NK-92 (cell line): ENCODE data around the gene KRTAP10-9.
"Not testable (repeated sequence)": the region's sequence is repeated elsewhere in the genome, so short reads cannot be mapped to it uniquely, and the experiment has no call there.

ENCODE experiments used
- DNase-seq: peaks from one replicate; lab custom pipeline; 2025; ENCODE audit not compliant: unreplicated experiment; lab: John Stamatoyannopoulos, UW

The KRTAP10-9 gene

DNA sequence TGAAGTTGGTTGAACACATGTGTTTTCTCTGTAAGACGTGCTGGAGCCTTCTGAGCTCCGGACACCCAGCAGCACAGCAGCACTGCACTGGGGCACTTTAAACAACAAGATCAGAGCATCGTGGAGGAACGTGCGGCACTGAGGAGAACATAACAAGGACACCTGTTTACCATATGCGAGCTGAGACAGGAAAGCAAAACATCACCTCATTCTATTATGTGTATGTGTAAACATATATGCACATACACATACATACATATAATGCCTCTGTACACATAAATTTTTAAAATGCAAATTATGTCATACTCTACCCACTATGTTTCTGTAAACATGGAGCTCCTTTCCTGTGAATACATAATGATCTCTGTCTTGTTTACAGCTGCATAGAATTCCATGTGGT lies 31.4 kb upstream of the KRTAP10-9 start:
- DNase-seq: no peak

GRCh38 chr21:44596068-44596725 lies 30.7 kb upstream of the KRTAP10-9 start:
- DNase-seq: no peak

DNA sequence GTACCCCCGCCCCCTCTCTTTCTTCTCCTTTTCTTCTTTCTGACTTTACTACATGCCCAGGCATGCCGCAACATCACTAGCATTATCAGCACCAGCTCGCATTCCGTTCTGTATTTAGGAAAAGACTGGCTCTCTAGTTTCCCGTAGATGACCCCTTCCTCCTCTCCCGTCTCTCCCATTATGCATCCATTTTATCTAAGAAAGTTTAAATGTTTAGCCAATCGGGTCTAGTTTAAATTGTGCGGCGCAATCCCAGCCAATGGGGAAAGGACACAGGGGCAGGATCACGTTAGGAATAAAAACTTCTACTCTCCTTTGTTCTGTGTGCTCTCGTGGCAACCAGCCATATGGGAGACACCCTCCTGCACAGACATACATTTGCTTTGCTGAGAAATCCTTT lies 28.8 kb upstream of the KRTAP10-9 start:
- no peak for DNase-seq

DNA sequence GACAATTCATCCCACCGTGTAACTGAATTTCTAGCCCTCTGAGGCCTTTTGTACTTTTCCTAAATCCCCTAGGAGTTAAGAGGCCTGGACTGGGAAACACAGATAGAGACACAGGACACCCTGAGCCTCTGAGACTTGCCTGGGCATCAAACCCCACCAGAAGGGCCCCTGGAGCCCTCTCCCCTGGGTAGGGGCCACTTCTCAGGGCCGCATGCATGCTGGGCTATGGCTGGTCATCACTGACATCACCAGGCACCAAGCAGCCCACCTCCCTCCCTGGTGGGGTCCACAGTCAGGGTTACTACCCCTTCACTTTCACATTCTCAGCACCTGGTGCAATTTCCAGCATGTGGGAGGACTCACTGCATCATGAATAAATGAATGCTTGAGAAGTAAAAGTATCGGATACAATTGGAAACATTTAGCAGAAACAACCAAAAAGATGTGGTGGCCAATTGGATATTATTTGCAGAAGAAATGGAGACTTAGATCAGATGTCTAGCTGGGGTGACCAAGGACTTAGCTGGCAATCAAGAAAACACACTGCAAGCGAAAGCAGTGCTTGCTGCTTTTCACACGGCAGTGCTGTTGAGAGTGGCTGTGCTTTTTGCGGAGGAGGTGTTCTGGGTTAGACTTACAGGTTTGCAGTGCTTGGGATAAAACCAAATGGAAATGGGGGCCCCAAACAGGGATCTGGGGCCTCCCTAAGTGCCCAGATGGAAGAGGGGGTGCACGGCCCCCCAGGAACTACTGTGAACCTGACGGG lies 27.4 kb upstream of the KRTAP10-9 start:
- DNase-seq: no peak

GRCh38 chr21:44600118-44600978 lies 26.5 kb upstream of the KRTAP10-9 start, which contains the start of gene KRTAP10-7:
Gene KRTAP10-7, plus strand, starts transcription at chr21:44600597. Its CDS starts 25 bp downstream, at chr21:44600622.
- not testable (repeated sequence) for DNase-seq

GRCh38 chr21:44601091-44601490 lies 25.8 kb upstream of the KRTAP10-9 start:
- not testable (repeated sequence) for DNase-seq

DNA sequence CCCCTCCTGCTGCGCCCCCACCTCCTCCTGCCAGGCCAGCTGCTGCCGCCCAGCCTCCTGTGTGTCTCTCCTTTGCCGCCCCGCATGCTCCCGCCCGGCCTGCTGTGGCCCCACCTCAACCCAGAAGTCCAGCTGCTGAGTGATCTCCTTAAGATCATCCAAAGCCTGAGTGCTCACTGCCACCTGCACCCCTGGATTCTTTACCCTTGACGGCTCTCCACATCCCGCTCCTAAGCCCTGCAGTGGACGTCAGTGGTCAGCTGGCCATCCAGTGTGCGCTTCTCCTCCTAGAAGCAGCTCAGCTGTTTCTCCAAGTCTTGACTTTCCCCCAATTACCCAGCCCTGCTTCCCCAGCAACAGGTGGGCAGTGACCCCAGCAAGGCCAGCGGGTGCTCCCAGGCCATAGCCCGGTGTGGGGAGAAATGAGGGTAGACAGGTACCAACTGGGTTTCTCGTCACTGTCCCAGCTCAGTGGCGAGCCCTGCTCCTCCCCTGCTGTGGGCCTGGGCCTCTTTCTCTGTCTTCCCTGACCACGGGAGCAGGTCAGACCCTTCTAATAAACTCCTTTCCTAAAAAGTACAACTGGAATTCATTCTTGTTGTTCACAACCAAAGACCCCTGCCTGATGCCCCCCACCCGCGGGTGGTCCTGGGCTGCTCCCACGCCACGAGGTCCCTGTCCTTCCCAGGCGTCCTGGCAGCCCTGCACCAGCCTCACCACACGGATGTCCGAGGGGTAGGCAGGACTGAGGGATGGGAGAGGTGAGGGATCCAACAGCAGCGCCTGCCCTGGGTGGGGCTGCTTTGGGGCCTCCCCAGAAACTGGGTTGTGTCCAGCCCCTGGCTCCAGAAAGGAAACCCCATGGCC lies 25.1 kb upstream of the KRTAP10-9 start:
- DNase-seq: no peak

DNA sequence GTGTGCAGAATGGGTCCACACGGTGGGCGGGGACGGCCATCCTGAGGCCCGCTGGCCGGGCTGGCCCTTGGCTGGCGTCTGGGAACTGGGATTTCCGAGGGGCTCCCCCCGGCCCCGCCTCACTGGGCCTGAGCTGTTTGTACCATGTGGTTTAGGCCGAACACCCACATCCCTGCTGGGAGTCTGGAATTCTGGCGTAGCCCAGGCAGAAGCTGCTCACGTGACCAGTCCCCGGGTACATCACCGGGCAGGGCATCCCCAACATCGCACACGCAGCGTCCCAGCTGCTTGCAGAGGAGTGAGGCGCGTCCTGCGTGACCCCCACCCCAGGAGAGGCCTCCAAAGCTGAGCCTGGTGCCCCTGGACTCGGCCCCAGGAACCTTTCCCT lies 24.4 kb upstream of the KRTAP10-9 start:
- no peak for DNase-seq

- DNase-seq: no peak
These were observed 23.6 kb upstream of the KRTAP10-9 start for GRCh38 chr21:44603109-44603875.

DNA sequence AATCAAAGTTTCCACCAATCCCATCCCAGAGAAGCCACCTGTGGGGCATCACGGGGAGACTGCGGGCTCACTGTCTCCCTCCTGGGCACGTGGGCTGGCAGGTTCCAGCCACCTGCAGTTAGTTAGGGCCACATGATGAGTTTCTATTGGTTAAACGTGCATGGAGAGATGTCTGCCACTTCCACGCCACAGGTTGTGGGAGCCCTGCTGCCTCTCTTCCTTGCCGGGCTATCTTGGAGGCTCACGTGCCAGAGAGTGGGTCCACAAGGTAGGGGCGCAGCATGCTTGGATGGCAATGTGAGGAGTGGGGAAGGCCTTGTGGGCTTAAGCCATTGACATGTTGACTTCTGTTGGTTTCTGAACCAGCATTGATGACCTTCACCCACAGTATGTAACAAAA lies 23.0 kb upstream of the KRTAP10-9 start:
- DNase-seq: no peak

GRCh38 chr21:44606495-44606894 lies 20.4 kb upstream of the KRTAP10-9 start:
- DNase-seq: no peak

GRCh38 chr21:44609193-44609592 lies 17.7 kb upstream of the KRTAP10-9 start:
- no peak for DNase-seq

DNA sequence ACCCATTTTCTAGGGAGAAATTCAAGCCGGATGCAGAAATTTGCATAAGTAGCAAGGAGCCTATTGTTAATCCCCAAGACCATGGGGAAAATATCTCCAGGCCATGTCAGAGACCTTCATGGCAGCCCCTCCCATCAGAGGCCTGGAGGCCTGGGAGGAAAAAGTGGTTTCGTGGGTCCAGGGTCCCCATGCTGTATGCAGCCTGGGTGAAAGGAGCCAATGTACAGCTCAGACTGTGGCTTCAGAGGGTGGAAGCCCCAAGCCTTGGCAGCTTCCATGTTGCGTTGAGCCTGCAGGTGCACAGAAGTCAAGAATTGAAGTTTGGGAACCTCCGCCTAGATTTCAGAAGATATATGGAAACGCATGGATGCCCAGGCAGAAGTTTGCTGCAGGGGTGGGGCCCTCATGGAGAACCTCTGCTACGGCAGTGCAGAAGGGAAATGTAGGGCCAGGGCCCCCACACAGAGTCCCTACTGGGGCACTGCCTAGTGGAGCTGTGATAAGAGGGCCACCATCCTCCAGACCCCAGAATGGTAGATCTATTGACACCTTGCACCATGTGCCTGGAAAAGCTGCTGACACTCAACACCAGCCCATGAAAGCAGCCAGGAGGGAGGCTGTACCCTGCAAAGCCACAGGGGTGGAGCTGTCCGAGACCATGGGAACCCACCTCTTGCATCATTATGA lies 16.6 kb upstream of the KRTAP10-9 start:
- DNase-seq: not testable (repeated sequence)

- no peak for DNase-seq
These were observed 15.3 kb upstream of the KRTAP10-9 start for GRCh38 chr21:44611551-44611950.

GRCh38 chr21:44612029-44612486 lies 14.8 kb upstream of the KRTAP10-9 start, which contains the start of gene KRTAP10-8:
Gene KRTAP10-8, plus strand, starts transcription at chr21:44612079. Its CDS starts 22 bp downstream, at chr21:44612101.
- DNase-seq: no peak

GRCh38 chr21:44612669-44613229 lies 14.1 kb upstream of the KRTAP10-9 start:
- DNase-seq: no peak

GRCh38 chr21:44613386-44614155 lies 13.3 kb upstream of the KRTAP10-9 start:
- DNase-seq: no peak

GRCh38 chr21:44614161-44614631 lies 12.7 kb upstream of the KRTAP10-9 start:
- no peak for DNase-seq
